Subcutaneous abdominal adipose tissue (tissue), 5 donors: ENCODE data around the gene GLYR1.
"Not testable (repeated sequence)": the region's sequence is repeated elsewhere in the genome, so short reads cannot be mapped to it uniquely, and the experiment has no call there.

Experiments
- H3K27ac ChIP-seq: one replicate; pipeline ENCODE4 v1.7.0; 2013; ENCODE audit warnings: low read depth, mild to moderate bottlenecking, inconsistent platforms, low read length, moderate library complexity
- H3K27me3 ChIP-seq, 5 donors: one replicate each; pipeline ENCODE4 v1.7.0; 2013; ENCODE audit warnings: low read length in 5 of 5, inconsistent platforms in 1 of 5; ENCODE audit not compliant: control insufficient read depth in 5 of 5, insufficient read depth in 4 of 5
- H3K36me3 ChIP-seq, 5 donors: one replicate each; pipeline ENCODE4 v1.7.0; 2013; ENCODE audit warnings: low read length in 5 of 5; ENCODE audit not compliant: control insufficient read depth in 5 of 5, insufficient read depth in 5 of 5
- H3K4me1 ChIP-seq, 5 donors: one replicate each; pipeline ENCODE4 v1.7.0; 2013; ENCODE audit warnings: low read length in 5 of 5, mild to moderate bottlenecking in 3 of 5, moderate library complexity in 1 of 5; ENCODE audit not compliant: control insufficient read depth in 5 of 5, insufficient read depth in 5 of 5
- H3K4me3 ChIP-seq, 5 donors: one replicate each; pipeline ENCODE4 v1.7.0; 2013; ENCODE audit warnings: low read length in 5 of 5, low read depth in 1 of 5
- H3K9ac ChIP-seq, 5 donors: one replicate each; pipeline ENCODE4 v1.7.0; 2013; ENCODE audit warnings: low read length in 5 of 5, mild to moderate bottlenecking in 4 of 5, moderate library complexity in 3 of 5
- H3K9me3 ChIP-seq, 5 donors: one replicate each; pipeline ENCODE4 v1.7.0; 2013; ENCODE audit warnings: low read length in 5 of 5; ENCODE audit not compliant: control insufficient read depth in 5 of 5
- donor health status: healthy.
- donor health status: healthy.
- donor health status: healthy.
- donor health status: healthy.
- donor health status: healthy.

The GLYR1 gene

GRCh38 chr16:4846901-4847773 lies at the start of gene GLYR1, which contains the start of gene UBN1:
Gene GLYR1 (minus strand): TSS chr16:4847288. CDS start chr16:4847265, 23 bp downstream.
Gene UBN1 (plus strand): TSS chr16:4847481. CDS start chr16:4852918, 5,437 bp downstream.
- Histone ChIP-seq H3K4me3 (peak within 1 kb of the TSS; percentile 81 to 89 (median 82)), H3K9ac (peak within 1 kb of the TSS; percentile 81 to 97 (median 96)), H3K36me3 (peaks cover 7 to 25% (median 24%) of the 10 kb centered on the region in 5 donors), H3K9me3 (no peaks in the 10 kb centered on the region), H3K27me3 (no peaks in the 10 kb centered on the region), H3K27ac (peak within 1 kb of the TSS; percentile 96), H3K4me1 (peaks cover 7 to 57% (median 51%) of the 10 kb centered on the region in 5 donors)

- H3K4me3 ChIP-seq, H3K27ac ChIP-seq, H3K9ac ChIP-seq, H3K9me3 ChIP-seq, H3K4me1 ChIP-seq, H3K27me3 ChIP-seq: not testable (repeated sequence)
- peaks cover 0 to 39% (median 15%) of the 10 kb centered on the region in 5 donors for H3K36me3 ChIP-seq
These were observed 49.7 kb upstream of the GLYR1 start for GRCh38 chr16:4896761-4897160.

GRCh38 chr16:4895366-4895765 lies 48.3 kb upstream of the GLYR1 start:
- Histone ChIP-seq H3K4me1 (peaks cover 0 to 4% (median 0%) of the 10 kb centered on the region in 5 donors), H3K9ac (no peak overlapping the region), H3K27ac (no peak overlapping the region), H3K36me3 (peaks cover 0 to 47% (median 22%) of the 10 kb centered on the region in 5 donors), H3K27me3 (no peaks in the 10 kb centered on the region), H3K9me3 (peaks cover 0 to 6% (median 0%) of the 10 kb centered on the region in 5 donors), H3K4me3 (no peak overlapping the region)

GRCh38 chr16:4894276-4895150 lies 47.4 kb upstream of the GLYR1 start:
- Histone ChIP-seq H3K9ac (no peak overlapping the region), H3K4me3 (no peak overlapping the region), H3K9me3 (peaks cover 0 to 6% (median 0%) of the 10 kb centered on the region in 5 donors), H3K27ac (no peak overlapping the region), H3K27me3 (no peaks in the 10 kb centered on the region), H3K4me1 (no peaks in the 10 kb centered on the region), H3K36me3 (peaks cover 0 to 52% (median 25%) of the 10 kb centered on the region in 5 donors)

- H3K4me3 ChIP-seq = no peak overlapping the region
- no peak overlapping the region for H3K27ac ChIP-seq
- H3K27me3 ChIP-seq = no peaks in the 10 kb centered on the region
- H3K9me3 ChIP-seq = peaks cover 0 to 1% (median 0%) of the 10 kb centered on the region in 5 donors
- peaks cover 0 to 56% (median 22%) of the 10 kb centered on the region in 5 donors for H3K36me3 ChIP-seq
- no peaks in the 10 kb centered on the region for H3K4me1 ChIP-seq
- H3K9ac ChIP-seq = no peak overlapping the region
These were observed 46.2 kb upstream of the GLYR1 start for GRCh38 chr16:4893103-4893862.

- no peak overlapping the region for H3K27ac ChIP-seq
- no peak overlapping the region for H3K4me3 ChIP-seq
- H3K36me3 ChIP-seq = peaks cover 0 to 64% (median 26%) of the 10 kb centered on the region in 5 donors
- H3K9ac ChIP-seq = no peak overlapping the region
- H3K4me1 ChIP-seq = no peaks in the 10 kb centered on the region
- H3K27me3 ChIP-seq = no peaks in the 10 kb centered on the region
- H3K9me3 ChIP-seq = no peaks in the 10 kb centered on the region
These were observed 45.4 kb upstream of the GLYR1 start for GRCh38 chr16:4892361-4893102.

- Histone ChIP-seq H3K9ac (no peak overlapping the region), H3K36me3 (peaks cover 0 to 71% (median 33%) of the 10 kb centered on the region in 5 donors), H3K27ac (no peak overlapping the region), H3K4me1 (no peaks in the 10 kb centered on the region), H3K9me3 (no peaks in the 10 kb centered on the region), H3K27me3 (no peaks in the 10 kb centered on the region), H3K4me3 (no peak overlapping the region)
These were observed 44.8 kb upstream of the GLYR1 start for GRCh38 chr16:4891886-4892216.

- H3K4me1 ChIP-seq = no peaks in the 10 kb centered on the region
- H3K27ac ChIP-seq = no peak overlapping the region
- no peaks in the 10 kb centered on the region for H3K27me3 ChIP-seq
- no peak overlapping the region for H3K9ac ChIP-seq
- peaks cover 0 to 75% (median 37%) of the 10 kb centered on the region in 5 donors for H3K36me3 ChIP-seq
- H3K9me3 ChIP-seq = no peaks in the 10 kb centered on the region
- H3K4me3 ChIP-seq = no peak overlapping the region
These were observed 44.2 kb upstream of the GLYR1 start for GRCh38 chr16:4891097-4891885.
